Astrocyte (in vitro differentiated cells and primary cell): ENCODE measurements around the gene C9orf85. TPM values are rescaled to one million over a fixed set of nuclear protein-coding genes. Genes with fewer than 3 reads are reported as not detected.
"Not testable (repeated sequence)": the region's sequence is repeated elsewhere in the genome, so short reads cannot be mapped to it uniquely, and the experiment has no call there.

Source experiments
- DNase-seq: peaks from one replicate; pipeline ENCODE4 v3.0.0-alpha.2; 2010; ENCODE audit warnings: low read depth
- FAIRE-seq: peaks from 2 replicates; lab custom pipeline; 2011; peaks lifted over from hg19 to GRCh38; lab: Jason Lieb, UNC
- H2AFZ ChIP-seq: 2 replicates; pipeline ENCODE4 v1.6.0; 2012; ENCODE audit warnings: low read depth, low read length, inconsistent platforms
- H3K27ac ChIP-seq: 2 replicates; pipeline ENCODE4 v1.5.1; 2011; ENCODE audit warnings: low read depth, low read length, inconsistent platforms
- H3K27me3 ChIP-seq: 2 replicates; pipeline ENCODE4 v1.6.0; 2011; ENCODE audit warnings: low read length, inconsistent platforms; ENCODE audit not compliant: insufficient read depth
- H3K36me3 ChIP-seq: 2 replicates; pipeline ENCODE4 v1.5.1; 2011; ENCODE audit warnings: low read length, inconsistent platforms; ENCODE audit not compliant: insufficient read depth
- H3K4me1 ChIP-seq: 2 replicates; pipeline ENCODE4 v1.5.1; 2011; ENCODE audit warnings: low read length, inconsistent platforms; ENCODE audit not compliant: insufficient read depth
- H3K4me2 ChIP-seq: 2 replicates; pipeline ENCODE4 v1.6.0; 2012; ENCODE audit warnings: low read length, inconsistent platforms
- H3K4me3 ChIP-seq: 2 replicates; pipeline ENCODE4 v1.5.1; 2011; ENCODE audit warnings: low read depth, mild to moderate bottlenecking, low read length, inconsistent platforms; ENCODE audit not compliant: insufficient read depth
- H3K79me2 ChIP-seq: 2 replicates; pipeline ENCODE4 v1.6.0; 2012; ENCODE audit warnings: mild to moderate bottlenecking, low read length, inconsistent platforms; ENCODE audit not compliant: insufficient read depth
- H3K9ac ChIP-seq: 2 replicates; pipeline ENCODE4 v1.6.0; 2012; ENCODE audit warnings: mild to moderate bottlenecking, low read length, inconsistent platforms
- H3K9me3 ChIP-seq: 2 replicates; pipeline ENCODE4 v1.5.1; 2012; ENCODE audit warnings: low read depth, mild to moderate bottlenecking, low read length, inconsistent platforms; ENCODE audit not compliant: insufficient read depth
- H4K20me1 ChIP-seq: 2 replicates; pipeline ENCODE4 v1.6.0; 2012; ENCODE audit warnings: low read length, inconsistent platforms; ENCODE audit not compliant: insufficient read depth
- H3K27ac Mint-ChIP-seq: one replicate; pipeline ENCODE4 v1.8.0; 2021; ENCODE audit warnings: mild to moderate bottlenecking, mixed read lengths; ENCODE audit not compliant: unreplicated experiment
- H3K27me3 Mint-ChIP-seq: one replicate; pipeline ENCODE4 v1.8.0; 2021; ENCODE audit warnings: low read depth, mixed read lengths; ENCODE audit not compliant: unreplicated experiment
- H3K36me3 Mint-ChIP-seq: one replicate; pipeline ENCODE4 v1.8.0; 2021; ENCODE audit warnings: low read depth, mixed read lengths; ENCODE audit not compliant: unreplicated experiment
- H3K4me1 Mint-ChIP-seq: one replicate; pipeline ENCODE4 v1.8.0; 2021; ENCODE audit warnings: low read depth, mixed read lengths; ENCODE audit not compliant: unreplicated experiment
- H3K4me3 Mint-ChIP-seq: one replicate; pipeline ENCODE4 v1.8.0; 2021; ENCODE audit warnings: mild to moderate bottlenecking, moderate library complexity, mixed read lengths; ENCODE audit not compliant: unreplicated experiment
- H3K9me3 Mint-ChIP-seq: one replicate; pipeline ENCODE4 v1.8.0; 2021; ENCODE audit warnings: mild to moderate bottlenecking, mixed read lengths; ENCODE audit not compliant: unreplicated experiment
- CTCF ChIP-seq: IDR thresholded peaks from 2 replicates; pipeline ENCODE4 v1.5.1; 2011; ENCODE audit warnings: low read depth, mild to moderate bottlenecking, inconsistent platforms, low read length, moderate library complexity; ENCODE audit not compliant: insufficient read depth
- EZH2 ChIP-seq: IDR thresholded peaks from 2 replicates; pipeline ENCODE4 v1.6.1; 2012; ENCODE audit warnings: mild to moderate bottlenecking, low read length, inconsistent platforms; ENCODE audit not compliant: insufficient read depth
- total RNA-seq: library from RNA; stranded (reverse); gene quantifications from 2 replicates; pipeline ENCODE4 v1.2.1, GENCODE V29; 2021

Gene C9orf85
- total RNA-seq, 1 donor from 2014 or later, result 15.2 TPM

DNA sequence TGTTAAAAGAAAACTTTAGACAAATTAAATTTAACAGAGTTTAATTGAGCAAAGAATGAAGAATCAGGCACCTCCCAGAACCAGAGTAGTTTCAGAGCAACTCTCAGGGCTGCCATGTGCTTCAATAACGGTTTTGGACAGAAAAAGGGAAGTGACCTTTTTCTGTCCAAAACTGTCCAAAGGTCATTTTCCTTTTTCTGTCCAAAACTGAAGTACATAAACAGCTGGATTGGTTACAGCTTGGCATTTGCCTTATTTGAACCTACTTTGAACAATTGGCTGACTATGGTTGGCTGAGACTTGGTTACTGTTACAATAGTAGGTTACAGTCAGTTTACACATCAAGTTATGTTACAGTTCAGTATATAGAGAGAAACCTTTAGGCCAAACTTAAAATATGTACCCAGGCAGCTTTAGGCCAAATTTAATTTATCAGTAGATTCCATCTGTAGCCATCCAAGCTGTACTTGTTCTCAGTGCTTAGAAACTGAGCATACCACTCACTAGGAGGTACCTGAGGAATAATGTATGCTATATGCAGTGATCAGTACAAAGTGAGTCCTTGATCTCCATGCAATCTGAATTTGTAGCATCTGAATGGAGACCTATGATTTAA, 44.0 kb downstream of the C9orf85 start:
- Histone ChIP-seq H3K27me3 (no peaks in the 10 kb centered on the region), H3K4me3 (no peak overlapping the region), H3K4me2 (no peak overlapping the region), H3K79me2 (no peaks in the 10 kb centered on the region), H3K4me1 (no peaks in the 10 kb centered on the region), H3K27ac (no peak overlapping the region), H4K20me1 (no peaks in the 10 kb centered on the region), H3K36me3 (no peaks in the 10 kb centered on the region), H3K9ac (no peak overlapping the region), H2AFZ (no peak overlapping the region), H3K9me3 (no peaks in the 10 kb centered on the region)
- no peaks in the 10 kb centered on the region for H3K27me3 Mint-ChIP-seq
- H3K9me3 Mint-ChIP-seq, result no peaks in the 10 kb centered on the region
- DNase-seq, result no peak
- no peaks in the 10 kb centered on the region for H3K4me1 Mint-ChIP-seq
- H3K36me3 Mint-ChIP-seq, result peaks cover 2% of the 10 kb centered on the region
- no peak for TF ChIP-seq EZH2
- TF ChIP-seq CTCF, result no peak
- H3K4me3 Mint-ChIP-seq, result no peak overlapping the region
- FAIRE-seq, result no peak
- H3K27ac Mint-ChIP-seq, result no peak overlapping the region

DNA sequence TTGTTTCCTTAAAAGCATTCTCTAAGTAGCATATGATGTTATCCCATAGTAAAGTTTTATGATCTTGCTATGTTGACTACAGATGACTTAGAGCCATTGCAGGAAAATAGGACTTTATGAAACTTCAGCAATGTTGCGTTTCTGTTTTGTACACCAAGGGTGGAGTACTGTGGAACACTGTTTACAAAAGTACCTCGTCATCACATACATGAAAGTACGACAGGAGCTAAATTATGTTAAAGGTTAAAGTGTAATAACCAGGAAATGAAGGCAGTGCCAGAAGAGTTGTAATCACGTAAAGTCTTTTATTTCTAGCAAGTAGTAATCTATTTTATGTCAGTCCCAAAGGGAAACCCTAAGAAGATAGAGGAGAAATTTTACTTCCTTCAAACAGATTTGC, 50.9 kb downstream of the C9orf85 start:
- Histone ChIP-seq H3K4me2 (no peak overlapping the region), H3K9me3 (no peaks in the 10 kb centered on the region), H3K9ac (no peak overlapping the region), H4K20me1 (no peaks in the 10 kb centered on the region), H3K4me3 (no peak overlapping the region), H3K79me2 (no peaks in the 10 kb centered on the region), H3K27me3 (no peaks in the 10 kb centered on the region), H2AFZ (no peak overlapping the region), H3K4me1 (no peaks in the 10 kb centered on the region), H3K27ac (no peak overlapping the region), H3K36me3 (no peaks in the 10 kb centered on the region)
- Mint-ChIP-seq H3K4me3 (no peak overlapping the region), H3K36me3 (peaks cover 14% of the 10 kb centered on the region), H3K27ac (no peak overlapping the region), H3K9me3 (no peaks in the 10 kb centered on the region), H3K27me3 (no peaks in the 10 kb centered on the region), H3K4me1 (no peaks in the 10 kb centered on the region)
- FAIRE-seq (no peak), DNase-seq (no peak)
- TF ChIP-seq CTCF, result no peak
- no peak for TF ChIP-seq EZH2

DNA sequence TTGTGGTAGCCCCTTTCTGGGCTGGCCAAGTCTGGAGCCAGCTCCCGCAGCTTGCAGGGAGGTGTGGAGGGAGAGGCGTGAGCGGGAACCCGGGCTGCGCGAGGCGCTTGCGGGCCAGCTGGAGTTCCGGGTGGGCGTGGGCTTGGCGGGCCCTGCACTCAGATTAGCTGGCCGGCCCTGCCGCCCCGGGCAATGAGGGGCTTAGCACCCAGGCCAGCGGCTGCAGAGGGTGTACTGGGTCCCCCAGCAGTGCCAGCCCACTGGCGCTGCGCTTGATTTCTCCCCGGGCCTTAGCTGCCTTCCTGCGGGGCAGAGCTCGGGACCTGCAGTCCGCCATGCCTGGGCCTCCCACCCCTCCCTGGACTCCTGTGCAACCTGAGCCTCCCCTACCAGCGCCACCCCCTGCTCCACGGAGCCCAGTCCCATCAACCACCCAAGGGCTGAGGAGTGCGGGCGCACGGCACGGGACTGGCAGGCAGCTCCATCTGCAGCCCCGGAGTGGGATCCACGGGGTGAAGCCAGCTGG, 52.1 kb downstream of the C9orf85 start:
- not testable (repeated sequence) for H3K27me3 Mint-ChIP-seq, H3K4me3 Mint-ChIP-seq, H3K4me1 ChIP-seq, H3K4me1 Mint-ChIP-seq, DNase-seq, H3K9ac ChIP-seq, H3K9me3 Mint-ChIP-seq, H3K4me2 ChIP-seq, H3K4me3 ChIP-seq, H2AFZ ChIP-seq, H3K27ac ChIP-seq, H3K79me2 ChIP-seq, H3K27ac Mint-ChIP-seq, FAIRE-seq, H3K27me3 ChIP-seq, H3K36me3 ChIP-seq, H4K20me1 ChIP-seq, H3K9me3 ChIP-seq
- peaks cover 15% of the 10 kb centered on the region for H3K36me3 Mint-ChIP-seq
